HG02798 (cell line): Measurements from ENCODE around the gene SLC27A1.
"Not testable (repeated sequence)": the region's sequence is repeated elsewhere in the genome, so short reads cannot be mapped to it uniquely, and the experiment has no call there.

Source experiments
- ATAC-seq: cut with Tn5 transposase; IDR thresholded peaks from one replicate; pipeline ENCODE4 v1.9.1; 2021; ENCODE audit warnings: mild to moderate bottlenecking; ENCODE audit not compliant: unreplicated experiment, poor library complexity

The SLC27A1 gene

DNA sequence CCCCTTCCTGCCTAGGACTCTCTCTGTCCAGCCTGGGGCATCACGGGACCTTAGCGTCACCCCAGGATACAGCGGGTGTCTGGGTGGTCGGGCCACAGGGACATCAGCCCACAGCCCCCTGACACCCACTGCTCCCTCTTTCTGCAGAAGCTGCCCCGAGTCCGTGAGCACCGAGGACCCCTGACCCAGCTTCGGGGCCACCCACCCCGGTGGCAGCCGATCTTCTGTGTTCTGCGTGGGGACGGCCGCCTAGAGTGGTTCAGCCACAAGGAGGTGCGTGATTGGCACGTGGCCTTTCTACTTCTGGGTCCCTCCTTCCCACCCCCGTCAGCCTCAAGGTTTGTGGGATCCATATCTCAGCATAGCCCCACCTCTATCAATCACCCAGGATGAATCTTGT lies 61.8 kb downstream of the SLC27A1 start:
- ATAC-seq, result no peak

DNA sequence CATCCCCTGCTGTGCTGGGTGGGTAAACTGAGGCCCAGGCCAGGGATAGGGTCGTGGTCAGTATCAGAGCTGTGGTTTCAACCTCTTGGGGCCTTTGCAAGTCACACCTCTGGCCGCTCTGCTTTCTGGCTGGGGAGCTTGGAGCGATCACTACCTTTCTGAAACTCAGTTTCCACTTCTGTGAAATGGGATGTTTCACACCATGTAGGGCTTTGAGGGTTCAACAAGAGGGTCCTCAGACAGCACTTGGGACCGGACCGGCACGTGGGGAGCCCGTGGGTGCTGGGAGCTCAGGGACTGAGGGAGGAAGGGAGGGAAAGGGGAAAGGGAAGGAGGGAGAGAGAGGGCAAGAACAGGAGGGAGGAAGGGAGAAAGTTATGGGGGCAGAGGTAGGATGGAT lies 62.2 kb downstream of the SLC27A1 start:
- no peak for ATAC-seq

DNA sequence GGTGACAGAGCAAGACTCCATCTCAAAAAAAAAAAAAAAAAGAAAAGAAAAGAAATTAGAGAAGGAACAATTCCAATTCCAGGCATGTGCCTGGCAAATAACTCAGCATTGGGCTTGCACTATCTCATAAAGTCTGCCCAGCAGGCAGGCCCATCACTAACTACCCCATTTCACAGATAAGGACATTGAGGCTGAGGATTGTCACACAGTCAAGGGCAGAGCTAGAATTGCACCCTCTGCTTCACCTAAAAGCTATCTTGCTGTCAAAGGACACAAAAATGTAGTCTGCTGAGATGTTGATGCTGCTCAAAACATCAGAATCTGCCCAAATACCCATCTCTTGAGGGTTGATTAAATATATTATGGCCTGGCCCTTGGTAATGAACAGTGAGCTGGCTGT lies 64.4 kb downstream of the SLC27A1 start:
- ATAC-seq, result no peak

DNA sequence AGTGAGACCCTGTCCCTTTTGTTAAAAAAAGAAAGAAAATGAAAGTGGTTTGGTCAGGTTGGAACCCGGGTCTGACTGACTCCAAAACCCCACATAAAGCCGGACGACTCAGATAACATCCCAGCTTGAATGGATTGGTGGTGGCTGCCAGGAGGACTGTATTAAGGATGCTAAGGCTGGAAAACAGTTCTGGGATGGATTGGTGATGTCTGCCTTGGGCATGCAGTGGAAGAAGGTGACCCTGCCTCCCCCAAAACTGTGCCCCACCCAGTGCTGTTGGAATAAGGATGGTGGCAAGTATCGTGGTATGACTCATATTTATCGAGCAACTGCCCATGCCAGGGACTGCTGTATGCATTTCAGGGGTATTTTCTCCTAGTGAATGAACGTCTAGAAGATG lies 66.6 kb downstream of the SLC27A1 start:
- no peak for ATAC-seq

DNA sequence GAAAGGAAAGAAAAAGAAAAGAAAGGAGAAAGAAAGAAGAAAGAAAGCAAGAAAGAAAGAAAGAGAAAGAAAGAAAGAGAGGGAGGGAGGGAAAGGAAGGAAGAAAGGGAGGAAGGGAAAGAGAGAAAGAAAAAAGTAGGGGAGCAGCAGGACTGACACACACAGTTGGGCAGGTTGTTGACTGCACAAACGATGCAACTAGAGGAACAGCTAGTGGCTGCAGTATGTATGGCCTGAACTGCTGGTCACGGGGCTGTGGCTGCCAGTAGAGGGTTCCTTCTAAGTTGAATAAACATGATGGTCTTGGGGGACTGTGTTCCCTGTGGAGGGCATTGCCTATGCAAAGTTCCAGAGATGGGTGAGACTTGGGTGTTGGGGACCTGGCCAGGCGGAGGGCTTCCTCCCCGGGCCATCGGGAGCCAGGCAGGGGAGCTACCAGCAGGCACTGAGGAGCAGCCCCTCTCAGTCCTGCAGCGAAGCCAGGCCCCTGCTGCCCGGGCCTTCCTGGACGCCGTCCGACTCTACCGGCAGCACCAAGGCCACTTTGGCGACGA lies 68.4 kb downstream of the SLC27A1 start:
- ATAC-seq, result no peak

DNA sequence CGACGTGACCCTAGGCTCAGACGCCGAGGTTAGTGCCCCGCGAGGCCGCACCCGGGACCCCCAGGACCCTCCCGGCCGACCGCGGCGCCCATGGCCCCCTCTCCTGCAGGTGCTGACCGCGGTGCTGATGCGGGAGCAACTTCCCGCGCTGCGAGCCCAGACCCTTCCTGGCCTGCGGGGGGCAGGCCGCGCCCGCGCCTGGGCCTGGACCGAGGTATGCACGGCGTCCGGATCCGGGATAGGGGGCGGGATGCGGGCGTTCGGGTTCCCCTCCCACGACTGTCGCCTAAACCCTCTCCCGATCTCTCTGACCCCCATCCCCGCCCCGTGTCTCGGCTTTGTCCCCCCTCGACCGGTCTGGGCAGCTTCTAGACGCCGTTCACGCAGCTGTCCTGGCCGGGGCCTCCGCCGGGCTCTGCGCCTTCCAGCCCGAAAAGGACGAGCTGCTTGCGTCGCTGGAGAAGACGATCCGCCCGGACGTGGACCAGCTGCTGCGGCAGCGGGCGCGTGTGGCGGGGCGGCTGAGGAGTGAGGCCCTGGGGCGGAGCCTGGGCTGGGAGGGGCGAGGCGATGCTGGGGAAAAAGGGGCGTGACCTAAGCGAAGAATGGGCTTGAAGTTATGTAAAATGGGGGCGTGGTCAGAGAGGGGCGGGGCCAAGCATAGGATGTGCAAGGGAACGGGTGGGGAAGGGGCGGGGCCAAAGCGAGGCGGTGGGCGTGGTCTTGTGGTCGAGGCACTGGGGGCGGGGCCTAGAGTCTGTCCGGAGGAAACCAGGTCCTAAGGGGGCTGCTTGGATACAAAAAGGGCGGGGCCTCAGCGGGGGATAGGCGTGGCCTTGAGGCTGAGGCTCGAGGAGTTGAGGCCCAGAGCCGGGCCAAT lies 69.2 kb downstream of the SLC27A1 start:
- peak; percentile 68 for ATAC-seq

DNA sequence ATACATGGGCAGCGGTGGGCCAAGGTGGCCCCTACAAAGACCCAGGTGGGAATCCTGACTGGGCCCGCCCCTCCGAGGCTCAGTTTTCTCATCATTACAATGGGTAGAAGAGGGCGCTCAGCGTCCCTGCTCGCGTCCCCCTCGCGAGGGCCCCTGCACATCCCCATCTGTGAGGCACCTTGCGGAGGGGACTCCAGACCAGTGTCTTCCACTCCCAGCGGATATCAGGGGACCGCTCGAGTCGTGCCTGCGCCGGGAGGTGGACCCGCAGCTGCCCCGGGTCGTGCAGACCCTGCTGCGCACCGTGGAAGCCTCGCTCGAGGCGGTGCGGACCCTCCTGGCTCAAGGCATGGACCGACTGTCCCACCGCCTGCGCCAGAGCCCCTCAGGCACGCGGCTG lies 69.8 kb downstream of the SLC27A1 start:
- no peak for ATAC-seq

DNA sequence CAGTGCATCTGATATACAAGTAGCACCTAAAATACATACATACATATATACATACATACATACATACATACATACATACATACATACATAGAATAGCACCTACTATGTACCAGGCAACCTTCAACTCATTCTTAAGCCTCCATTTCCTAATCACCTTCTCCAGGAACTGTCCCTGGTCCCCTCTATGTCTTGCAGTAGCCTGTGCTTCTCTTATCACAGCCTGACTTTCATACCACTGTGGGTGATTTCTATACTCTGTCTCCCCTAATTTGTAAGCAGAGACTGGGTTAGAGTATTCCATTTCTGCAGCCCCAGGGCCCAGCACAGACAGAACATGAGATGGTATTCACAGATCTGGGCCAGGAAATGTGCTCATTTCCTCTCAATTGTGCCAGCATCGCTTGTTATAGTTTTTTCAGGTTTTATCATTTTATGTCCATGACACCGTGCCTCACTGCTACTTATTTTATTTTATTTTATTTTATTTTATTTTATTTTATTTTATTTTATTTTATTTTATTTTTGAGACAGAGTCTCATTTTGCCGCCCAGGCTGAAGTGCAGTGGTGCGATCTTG lies 70.9 kb downstream of the SLC27A1 start:
- no peak for ATAC-seq

DNA sequence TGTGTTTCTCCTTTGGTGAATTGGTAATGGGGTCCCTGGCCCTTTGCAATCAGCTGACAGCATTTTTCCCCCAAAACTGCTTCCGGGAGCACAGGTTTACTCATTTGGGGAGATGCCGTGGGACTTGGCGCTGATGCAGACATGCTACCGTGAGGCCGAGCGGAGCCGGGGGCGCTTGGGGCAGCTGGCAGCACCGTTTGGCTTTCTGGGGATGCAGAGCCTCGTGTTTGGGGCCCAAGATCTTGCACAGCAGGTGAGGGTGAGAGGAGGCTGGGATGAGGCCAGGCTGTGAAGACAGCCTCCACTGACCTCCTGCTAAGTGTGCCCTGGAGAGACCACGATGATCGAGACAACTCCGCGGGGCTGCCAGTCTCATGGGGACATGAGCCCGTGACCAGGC lies 71.7 kb downstream of the SLC27A1 start:
- no peak for ATAC-seq

DNA sequence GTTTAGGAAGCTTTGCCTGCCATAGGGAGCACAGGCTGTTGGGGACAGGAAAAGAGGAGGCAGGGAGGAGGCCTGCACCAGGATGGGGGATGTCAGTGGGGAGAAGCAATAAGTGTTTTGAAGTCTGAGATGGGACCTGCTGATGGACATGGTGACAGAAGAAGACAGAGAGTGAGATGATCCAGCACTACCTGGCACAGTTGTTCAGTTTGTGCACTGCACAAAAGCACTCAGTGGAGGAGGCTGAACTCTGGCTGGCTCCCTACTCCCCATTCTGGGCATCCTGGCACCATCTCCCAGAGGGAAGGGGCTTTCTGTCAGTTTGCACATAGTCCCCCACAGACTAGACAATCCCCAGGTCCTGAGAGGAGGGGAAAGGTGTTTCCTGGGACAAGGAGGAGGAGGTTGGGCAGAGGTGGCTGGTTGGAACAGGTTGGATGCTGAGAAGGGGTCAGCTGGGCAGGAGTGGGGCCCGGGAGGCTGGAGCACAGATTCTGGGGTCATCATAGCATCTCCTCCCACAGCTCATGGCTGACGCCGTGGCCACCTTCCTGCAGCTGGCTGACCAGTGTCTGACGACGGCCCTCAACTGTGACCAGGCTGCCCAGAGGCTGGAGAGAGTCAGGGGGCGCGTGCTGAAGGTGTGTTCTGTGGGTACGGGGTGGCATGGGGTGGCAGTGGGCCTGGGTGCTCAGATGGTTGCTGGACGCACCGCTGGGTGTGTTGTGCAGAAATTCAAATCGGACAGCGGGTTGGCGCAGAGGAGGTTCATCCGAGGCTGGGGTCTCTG lies 72.7 kb downstream of the SLC27A1 start:
- ATAC-seq, result no peak

DNA sequence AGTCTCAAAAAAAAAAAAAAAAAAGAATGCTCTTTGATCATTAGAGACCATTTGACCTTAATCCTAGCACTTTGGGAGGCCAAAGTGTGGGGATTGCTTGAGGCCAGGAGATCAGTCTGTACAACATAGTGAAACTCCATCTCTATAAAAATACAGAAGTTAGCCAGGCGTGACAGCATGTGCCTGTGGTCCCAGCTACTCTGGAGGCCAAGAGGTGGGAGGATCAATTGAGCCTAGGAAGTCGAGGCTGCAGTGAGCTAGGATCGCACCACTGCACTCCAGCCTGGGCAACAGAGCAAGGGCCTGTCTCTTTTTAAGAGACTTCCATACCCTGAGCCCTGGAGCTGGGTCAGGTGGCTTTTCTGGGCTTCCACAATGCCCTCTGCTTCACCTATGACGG lies 73.7 kb downstream of the SLC27A1 start:
- no peak for ATAC-seq

DNA sequence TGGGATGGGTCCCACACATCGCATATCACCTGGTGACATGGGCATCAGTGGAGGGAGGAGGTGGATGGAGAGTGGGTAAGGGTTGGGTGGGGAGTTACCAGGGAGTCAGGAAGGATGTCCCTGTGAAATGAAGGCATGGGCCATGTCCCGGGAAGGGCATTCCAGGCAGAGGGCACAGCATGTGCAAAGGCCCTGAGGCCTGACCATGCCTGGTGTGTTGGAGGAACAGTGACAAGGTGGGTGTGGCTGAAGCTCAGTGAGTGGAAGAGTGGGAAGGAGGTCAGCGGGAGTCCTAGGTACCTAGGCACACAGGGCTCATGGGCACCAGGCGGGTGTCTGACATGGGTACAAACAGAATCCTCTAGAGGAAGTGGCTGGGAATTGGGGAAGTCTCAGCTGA lies 74.1 kb downstream of the SLC27A1 start:
- ATAC-seq, result no peak

DNA sequence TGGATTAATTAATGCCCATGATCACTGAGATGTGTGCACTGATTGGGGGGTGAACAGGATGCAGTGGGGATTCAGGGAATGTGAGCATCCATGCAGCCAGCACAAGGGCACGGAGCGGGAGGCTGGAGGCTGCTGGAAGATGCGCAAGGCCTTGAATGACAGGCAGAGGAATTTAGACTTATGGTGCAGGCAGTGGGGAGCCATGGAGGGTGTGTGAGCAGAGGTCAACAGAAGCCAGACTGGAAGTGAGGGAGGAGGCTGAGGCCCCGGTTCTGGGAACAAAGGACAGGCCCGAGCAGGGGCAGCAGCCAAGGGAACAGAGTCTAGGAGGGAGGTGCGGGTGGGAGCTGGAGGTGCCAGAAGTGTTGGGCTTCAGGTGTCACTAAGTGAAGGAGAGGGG lies 77.8 kb downstream of the SLC27A1 start:
- no peak for ATAC-seq

DNA sequence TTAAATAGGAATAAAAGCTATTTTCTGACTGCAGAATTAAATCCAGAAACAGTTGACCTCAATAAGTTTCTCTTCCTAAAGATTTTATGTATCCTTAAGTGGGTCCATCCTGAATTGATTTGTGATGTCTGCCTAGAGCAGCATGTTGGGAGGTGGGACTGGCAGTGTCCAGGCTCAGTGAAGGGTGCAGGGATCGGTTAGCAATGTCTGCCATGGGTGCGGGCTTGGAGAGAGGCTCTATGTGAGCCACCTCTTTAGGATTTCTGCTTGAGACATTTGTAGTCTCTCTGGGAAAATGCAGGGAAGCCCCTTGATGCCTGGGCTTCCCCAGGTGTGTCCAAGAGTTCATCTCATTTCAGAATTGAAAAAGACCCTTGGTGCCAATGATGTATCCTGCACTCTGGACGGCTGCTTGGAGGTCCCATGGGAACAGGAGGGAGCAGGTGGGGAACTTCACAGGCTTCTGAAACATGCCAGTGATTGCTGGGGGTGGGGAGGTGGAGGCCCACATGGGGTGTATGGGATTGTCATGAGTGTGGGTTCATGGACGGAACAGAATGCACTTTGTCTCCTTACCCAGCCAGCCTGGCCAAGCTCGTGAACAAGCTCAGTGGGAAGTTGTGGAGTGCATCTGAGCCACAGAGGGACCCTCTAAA lies 78.9 kb downstream of the SLC27A1 start:
- ATAC-seq, result no peak

DNA sequence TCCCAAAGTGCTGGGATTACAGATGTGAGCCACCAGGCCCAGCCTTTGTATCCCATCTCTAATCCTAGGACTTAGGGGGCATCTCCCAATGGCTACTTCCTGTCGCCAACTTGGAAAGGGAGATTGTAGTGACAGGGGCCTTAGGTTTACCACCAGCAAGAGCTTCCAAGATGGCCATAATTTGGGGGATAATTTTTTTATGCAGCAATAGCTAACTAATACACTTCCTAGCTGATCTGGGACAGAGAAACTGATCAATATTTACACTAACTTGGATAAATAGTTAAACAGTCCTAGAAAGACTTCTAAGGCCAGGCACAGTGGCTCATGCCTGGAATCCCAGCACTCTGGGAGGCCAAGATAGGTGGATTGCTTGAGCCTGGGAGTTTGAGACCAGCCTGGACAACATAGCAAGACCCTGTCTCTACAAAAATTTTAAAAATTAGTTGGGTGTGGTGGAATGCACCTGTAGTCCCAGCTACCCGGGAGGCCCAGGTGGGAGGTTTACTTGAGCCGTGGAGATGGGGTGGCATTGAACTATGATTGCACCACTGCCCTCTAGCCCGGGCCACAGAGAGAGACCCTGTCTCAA lies 79.8 kb downstream of the SLC27A1 start:
- no peak for ATAC-seq

DNA sequence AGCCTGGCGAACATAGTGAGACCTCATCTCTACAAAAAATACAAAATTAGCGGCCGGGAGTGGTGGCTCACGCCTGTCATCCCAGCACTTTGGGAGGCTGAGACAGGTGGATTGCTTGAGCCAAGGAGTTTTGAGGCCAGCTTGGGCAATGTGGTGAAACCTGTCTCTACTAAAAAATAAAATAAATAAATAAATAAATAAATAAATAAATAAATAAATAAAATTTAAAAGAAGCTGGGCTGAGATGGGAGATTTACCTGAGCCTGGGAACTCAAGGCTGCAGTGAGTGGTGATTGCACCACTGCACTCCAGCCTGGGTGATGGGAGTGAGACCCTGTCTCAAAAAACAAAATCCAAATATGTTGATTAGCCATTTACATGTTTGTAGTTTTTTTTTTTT lies 82.4 kb downstream of the SLC27A1 start:
- ATAC-seq, result not testable (repeated sequence)

DNA sequence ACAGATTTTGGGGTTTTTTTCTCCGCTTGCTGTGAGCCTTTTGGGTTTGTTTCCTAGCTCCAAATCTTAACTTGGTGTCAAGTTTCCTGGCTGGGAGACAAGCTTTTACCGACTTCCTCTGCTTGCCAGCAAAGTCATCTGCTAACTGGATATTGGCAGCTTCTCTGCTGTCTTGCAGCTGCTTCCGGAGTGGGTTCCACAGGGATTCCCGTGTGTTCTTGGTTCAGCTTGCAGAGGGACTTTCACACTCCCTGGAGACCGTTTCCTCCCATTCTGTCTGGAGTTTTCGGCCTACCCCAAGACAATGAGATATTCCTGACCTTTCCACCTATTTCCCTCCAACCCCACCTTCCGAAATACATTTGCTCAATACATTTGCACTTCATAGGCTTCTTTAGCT lies 82.9 kb downstream of the SLC27A1 start:
- no peak for ATAC-seq

DNA sequence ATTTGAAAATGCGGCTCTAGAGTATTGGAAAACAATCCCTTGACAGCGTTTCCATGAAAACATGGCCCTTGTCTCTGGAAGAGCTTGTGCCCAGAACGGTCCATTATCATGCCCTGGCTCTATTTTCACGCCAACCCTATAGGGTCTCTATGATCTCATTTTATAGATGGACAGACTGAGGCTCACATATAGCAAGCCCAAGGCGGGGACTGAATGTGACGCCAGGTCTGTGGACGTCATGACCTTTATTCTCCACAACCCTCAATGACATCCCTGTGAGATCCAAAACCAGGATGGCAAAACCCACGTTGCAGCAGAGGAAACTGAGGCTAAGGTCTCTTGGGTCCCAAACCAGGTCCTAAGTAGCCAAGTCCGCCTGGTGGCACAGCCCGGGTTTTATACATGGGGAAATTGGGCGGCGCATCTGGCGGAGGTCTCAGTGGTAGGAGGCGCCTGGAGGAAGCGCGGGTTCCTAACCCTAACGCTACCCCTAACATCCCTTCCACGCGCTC lies 84.7 kb downstream of the SLC27A1 start:
- no peak for ATAC-seq

DNA sequence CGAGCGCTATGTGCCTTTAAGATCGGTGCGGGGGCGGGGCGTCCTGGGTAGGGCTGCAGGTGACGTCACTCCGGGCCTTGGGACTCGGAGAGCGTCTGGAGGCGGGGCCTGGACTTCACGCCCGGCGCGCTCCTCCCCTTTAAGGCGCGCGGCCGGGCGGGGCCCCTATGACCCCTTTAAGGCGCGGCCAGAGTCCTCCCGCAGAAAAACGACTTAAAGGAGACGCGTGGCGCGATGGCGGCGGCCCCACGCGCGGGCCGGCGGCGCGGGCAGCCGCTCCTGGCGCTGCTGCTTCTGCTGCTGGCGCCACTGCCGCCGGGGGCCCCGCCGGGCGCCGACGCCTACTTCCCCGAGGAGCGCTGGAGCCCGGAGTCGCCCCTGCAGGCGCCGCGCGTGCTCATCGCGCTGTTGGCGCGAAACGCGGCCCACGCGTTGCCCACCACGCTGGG lies 85.2 kb downstream of the SLC27A1 start, which contains the start of gene COLGALT1:
Gene COLGALT1 (plus strand): TSS at position 170 of the 449 bp plus-strand sequence. CDS start 65 bp downstream, at position 235.
- ATAC-seq, result peak; percentile 95
